Spleen (tissue), 11 donors: ENCODE data around the gene VIPR1. TPM values are rescaled to one million over a fixed set of nuclear protein-coding genes. Genes with fewer than 3 reads are reported as not detected.

Source experiments
- DNase-seq: peaks from one replicate; pipeline ENCODE4 v3.0.0-alpha.2; 2020
- H3K27ac ChIP-seq, 8 donors: fragments of 200-600 bp; sonication (generic) in 7 of 8; 1 replicate in 4 of 8; 2 replicates in 4 of 8; pipeline versions ENCODE4 v1.5.0 to v1.8.0; 2016 to 2021; ENCODE audit warnings: inconsistent platforms in 4 of 8, mild to moderate bottlenecking in 4 of 8, moderate library complexity in 1 of 8
- H3K27me3 ChIP-seq, 7 donors: fragments of 200-600 bp; sonication (generic) in 6 of 7; replicated peaks in 1 of 7; 1 replicate in 4 of 7; 2 replicates in 3 of 7; pipeline versions ENCODE4 v1.5.0 to v1.8.0; 2016 to 2021; ENCODE audit warnings: inconsistent platforms in 3 of 7, mild to moderate bottlenecking in 1 of 7
- H3K36me3 ChIP-seq, 6 donors: fragments of 200-600 bp; sonication (generic) in 5 of 6; 1 replicate in 4 of 6; 2 replicates in 2 of 6; pipeline versions ENCODE4 v1.5.0 to v1.8.0; 2016 to 2021; ENCODE audit warnings: inconsistent platforms in 2 of 6
- H3K4me1 ChIP-seq, 6 donors: fragments of 200-600 bp; sonication (generic) in 5 of 6; 1 replicate in 3 of 6; 2 replicates in 3 of 6; pipeline versions ENCODE4 v1.5.0 to v1.8.0; 2016 to 2021; ENCODE audit warnings: inconsistent platforms in 3 of 6
- H3K4me3 ChIP-seq, 8 donors: fragments of 200-600 bp; sonication (generic) in 7 of 8; 1 replicate in 4 of 8; 2 replicates in 4 of 8; pipeline versions ENCODE4 v1.5.0 to v1.8.0; 2016 to 2021; ENCODE audit warnings: inconsistent platforms in 4 of 8, mild to moderate bottlenecking in 4 of 8, moderate library complexity in 2 of 8
- H3K9me3 ChIP-seq, 8 donors: fragments of 200-600 bp; sonication (generic) in 7 of 8; 1 replicate in 4 of 8; 2 replicates in 4 of 8; pipeline versions ENCODE4 v1.5.0 to v1.8.0; 2016 to 2021; ENCODE audit warnings: inconsistent platforms in 4 of 8
- POLR2A ChIP-seq, 3 donors: fragments of 450-650 bp; IDR thresholded peaks; one replicate each; pipeline ENCODE4 v1.5.1; 2017; ENCODE audit warnings: antibody characterized with exemption in 3 of 3, mild to moderate bottlenecking in 1 of 3
- POLR2AphosphoS5 ChIP-seq, 3 donors: sonication (generic); formaldehyde crosslinking; IDR thresholded peaks; one replicate each; pipeline ENCODE4 v1.5.1; 2017; ENCODE audit warnings: antibody characterized with exemption in 3 of 3
- WGBS, 5 donors: extraction: QIAGEN DNeasy Blood & Tissue Kit in 3 of 5; methylation state at CpG; one replicate each; pipeline versions ENCODE4 v1.1.5 to v1.1.7; 2013 to 2018; 5-methylcytosine and 5-hydroxymethylcytosine counted together
- intact Hi-C: fragments of 100-400 bp; cut with DNase I; formaldehyde crosslinking; loops from one replicate; pipeline ENCODE4 v1.15.0; 2023; ENCODE audit warnings: low total_unique reads
- polyA plus RNA-seq, 3 donors: library from polyadenylated mRNA; stranded (reverse); fragments of 200-250 nt; gene quantifications; one replicate each; pipeline ENCODE4 v1.2.1, GENCODE V29; 2013
- total RNA-seq, 7 donors: library from RNA; depleted of rRNA in 3 of 7; stranded (reverse); fragments of >200 nt in 3 of 7; fragmentation: NEBNext Ultra II Directional in 4 of 7; extraction: Animal tissue kit (Norgen Biotek cat#: 25700) in 4 of 7; gene quantifications; one replicate each; pipeline versions ENCODE4 v1.1.0 to v1.2.1, GENCODE V29; 2016 to 2021
- TF ChIP-seq, protein P1 (sequence below), 11 experiments: fragments of 200-600 bp in 7 of 11; fragments of 450-650 bp in 4 of 11; sonication (generic) in 4 of 11; IDR thresholded peaks in 8 of 11; conservative IDR thresholded peaks in 3 of 11; 1 replicate in 7 of 11; 2 replicates in 4 of 11; pipeline versions ENCODE4 v1.4.0 to v1.8.0; 2016 to 2021; ENCODE audit warnings: antibody characterized with exemption in 11 of 11, inconsistent platforms in 4 of 11, mild to moderate bottlenecking in 1 of 11
- donor health status: healthy with polysubstance abuse.
- donor health status: DM: no; HTN: no; CAD: no; lungs with moderate emphysema.
- donor health status: DM: no; HTN: no; CAD: no.
- donor health status: Bipolar disorder and iron deficiency.
- donor health status: healthy.
- donor health status: DM: no; HTN: no; CAD: no.
- donor health status: DM: yes; HTN: yes; CAD: no.

The VIPR1 gene
- total and polyA plus RNA-seq, 10 donors, result 2.0 to 16.3 (median 10.3) TPM

- H3K36me3 ChIP-seq, result peaks cover 0 to 6% (median 0%) of the 10 kb centered on the region in 6 donors
- no peaks in the 10 kb centered on the region for H3K9me3 ChIP-seq
- TF ChIP-seq, protein P1, sequence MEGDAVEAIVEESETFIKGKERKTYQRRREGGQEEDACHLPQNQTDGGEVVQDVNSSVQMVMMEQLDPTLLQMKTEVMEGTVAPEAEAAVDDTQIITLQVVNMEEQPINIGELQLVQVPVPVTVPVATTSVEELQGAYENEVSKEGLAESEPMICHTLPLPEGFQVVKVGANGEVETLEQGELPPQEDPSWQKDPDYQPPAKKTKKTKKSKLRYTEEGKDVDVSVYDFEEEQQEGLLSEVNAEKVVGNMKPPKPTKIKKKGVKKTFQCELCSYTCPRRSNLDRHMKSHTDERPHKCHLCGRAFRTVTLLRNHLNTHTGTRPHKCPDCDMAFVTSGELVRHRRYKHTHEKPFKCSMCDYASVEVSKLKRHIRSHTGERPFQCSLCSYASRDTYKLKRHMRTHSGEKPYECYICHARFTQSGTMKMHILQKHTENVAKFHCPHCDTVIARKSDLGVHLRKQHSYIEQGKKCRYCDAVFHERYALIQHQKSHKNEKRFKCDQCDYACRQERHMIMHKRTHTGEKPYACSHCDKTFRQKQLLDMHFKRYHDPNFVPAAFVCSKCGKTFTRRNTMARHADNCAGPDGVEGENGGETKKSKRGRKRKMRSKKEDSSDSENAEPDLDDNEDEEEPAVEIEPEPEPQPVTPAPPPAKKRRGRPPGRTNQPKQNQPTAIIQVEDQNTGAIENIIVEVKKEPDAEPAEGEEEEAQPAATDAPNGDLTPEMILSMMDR (IDR thresholded peaks at IDR 0.05 in 8 of 11, conservative IDR thresholded peaks at IDR 0.05 in 3 of 11), result no peak
- TF ChIP-seq POLR2AphosphoS5 (IDR thresholded peaks at IDR 0.05) (no peak), POLR2A (IDR thresholded peaks at IDR 0.05) (no peak)
- no peak overlapping the region for H3K4me3 ChIP-seq
- H3K27ac ChIP-seq, result no peak overlapping the region
- intact Hi-C loops, result no loop called here
- peaks cover 0 to 7% (median 0%) of the 10 kb centered on the region in 6 donors for H3K4me1 ChIP-seq
- no peaks in the 10 kb centered on the region for H3K27me3 ChIP-seq
- 91 to 98% (median 93%) methylated on average over 2 to 6 of the region's 6 CpGs for WGBS, 5 donors
- peak; percentile 61 for DNase-seq
These were observed 11.1 kb downstream of the VIPR1 start for GRCh38 chr3:42513521-42513920.

GRCh38 chr3:42514876-42515275 is 12.4 kb downstream of the VIPR1 start:
- Histone ChIP-seq H3K36me3 (peaks cover 0 to 6% (median 0%) of the 10 kb centered on the region in 6 donors), H3K4me1 (peaks cover 0 to 10% (median under 1%) of the 10 kb centered on the region in 6 donors), H3K27ac (no peak overlapping the region), H3K4me3 (no peak overlapping the region), H3K9me3 (no peaks in the 10 kb centered on the region), H3K27me3 (no peaks in the 10 kb centered on the region)
- 53 to 80% (median 75%) methylated on average over 4 of the region's 4 CpGs for WGBS, 5 donors
- no peak for TF ChIP-seq POLR2AphosphoS5 (IDR thresholded peaks at IDR 0.05)
- TF ChIP-seq POLR2A (IDR thresholded peaks at IDR 0.05), result no peak
- TF ChIP-seq, protein P1 (IDR thresholded peaks at IDR 0.05 in 8 of 11, conservative IDR thresholded peaks at IDR 0.05 in 3 of 11), result no peak
- DNase-seq, result peak; percentile 52
- intact Hi-C loops, result no loop called here

DNA sequence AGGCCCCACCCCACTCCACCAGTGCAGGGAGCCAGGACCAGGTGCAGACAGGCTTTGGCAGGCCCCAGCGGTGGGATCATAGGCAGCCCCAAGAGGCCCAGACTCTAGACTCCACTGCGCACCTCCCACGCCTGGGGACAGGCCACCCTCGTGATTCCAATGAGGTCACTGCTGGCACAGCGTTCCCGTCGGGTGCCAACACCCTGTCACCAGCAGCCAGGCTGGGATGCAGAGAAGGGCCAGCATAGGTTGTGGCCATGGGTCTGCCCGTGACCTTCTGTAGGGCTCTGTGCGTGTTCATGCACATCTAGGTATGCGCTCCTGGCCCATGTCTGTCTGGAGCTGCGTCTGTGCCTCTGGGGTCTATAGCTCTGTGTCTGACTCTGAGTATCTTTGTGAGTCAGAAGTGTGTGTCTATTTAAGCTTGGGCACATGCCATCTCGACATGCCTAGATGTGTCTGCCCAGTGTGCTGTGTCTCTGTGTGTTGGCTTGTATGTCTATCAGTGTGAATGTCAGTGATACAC is 13.0 kb downstream of the VIPR1 start:
- Histone ChIP-seq H3K27me3 (no peaks in the 10 kb centered on the region), H3K4me3 (no peak overlapping the region), H3K27ac (peak overlapping the region in 1 of 8 donors; percentile 30), H3K9me3 (no peaks in the 10 kb centered on the region), H3K4me1 (peaks cover 0 to 15% (median 2%) of the 10 kb centered on the region in 6 donors), H3K36me3 (peaks cover 0 to 6% (median 0%) of the 10 kb centered on the region in 6 donors)
- 84 to 92% (median 90%) methylated on average over 6 to 12 of the region's 12 CpGs for whole genome bisulfite sequencing, 5 donors
- TF ChIP-seq POLR2AphosphoS5 (IDR thresholded peaks at IDR 0.05), result no peak
- TF ChIP-seq POLR2A (IDR thresholded peaks at IDR 0.05), result no peak
- TF ChIP-seq, protein P1 (IDR thresholded peaks at IDR 0.05 in 8 of 11, conservative IDR thresholded peaks at IDR 0.05 in 3 of 11), result no peak
- intact Hi-C loops, result no loop called here
- DNase-seq, result peak; percentile 65

DNA sequence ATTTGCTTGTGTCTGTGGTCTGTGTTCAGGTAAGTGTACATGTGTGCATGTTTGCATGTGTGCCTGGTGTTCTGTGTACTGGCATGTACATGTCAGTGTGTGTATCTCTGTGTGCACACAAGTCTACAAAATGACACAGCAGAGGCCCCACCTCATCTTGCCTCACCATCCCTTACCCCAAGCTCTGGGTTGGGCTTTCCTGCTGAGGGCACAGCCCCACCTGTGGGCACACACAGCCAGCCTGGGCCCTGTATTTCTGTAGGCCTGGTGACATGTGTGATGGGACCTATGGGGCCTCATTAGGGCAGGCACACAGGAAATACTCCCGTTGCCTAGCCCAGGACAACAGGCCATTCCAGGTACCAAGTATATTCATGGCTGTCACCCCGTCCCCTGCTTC is 13.5 kb downstream of the VIPR1 start:
- H3K4me3 ChIP-seq, result no peak overlapping the region
- TF ChIP-seq POLR2A (IDR thresholded peaks at IDR 0.05) (no peak), POLR2AphosphoS5 (IDR thresholded peaks at IDR 0.05) (no peak)
- TF ChIP-seq, protein P1 (IDR thresholded peaks at IDR 0.05 in 8 of 11, conservative IDR thresholded peaks at IDR 0.05 in 3 of 11), result no peak
- H3K36me3 ChIP-seq, result peaks cover 0 to 6% (median 0%) of the 10 kb centered on the region in 6 donors
- WGBS, 5 donors, result 62 to 83% (median 70%) methylated on average over 2 of the region's 2 CpGs
- no peaks in the 10 kb centered on the region for H3K27me3 ChIP-seq
- no peak for DNase-seq
- intact Hi-C loops, result no loop called here
- peak overlapping the region in 2 of 8 donors; percentile 30 for H3K27ac ChIP-seq
- peaks cover 0 to 21% (median 2%) of the 10 kb centered on the region in 6 donors for H3K4me1 ChIP-seq
- no peaks in the 10 kb centered on the region for H3K9me3 ChIP-seq
